Calu3 (cell line): Measurements from ENCODE around the gene CLIC1. TPM values are rescaled to one million over a fixed set of nuclear protein-coding genes. Genes with fewer than 3 reads are reported as not detected.

ENCODE experiments used
- BruUV-seq: library from RNA; stranded (reverse); fragments of 400-500 nt; replicated peaks from 2 replicates; lab custom pipeline; 2021; lab: Mats Ljungman, UMichigan
- CTCF ChIA-PET: fragments of 300-600 bp; sonication (Branson Sonifier 250); formaldehyde crosslinking; loops from one replicate; lab custom pipeline; 2022; ENCODE audit warnings: antibody characterized with exemption; lab: Charles Lee
- DNase-seq: peaks from one replicate; pipeline ENCODE4 v3.0.0; 2022
- H3K27ac Mint-ChIP-seq: one replicate; pipeline ENCODE4 v1.8.0; 2022; ENCODE audit warnings: mixed read lengths; ENCODE audit not compliant: unreplicated experiment
- H3K27me3 Mint-ChIP-seq: one replicate; pipeline ENCODE4 v1.8.0; 2022; ENCODE audit warnings: mixed read lengths; ENCODE audit not compliant: unreplicated experiment
- H3K36me3 Mint-ChIP-seq: one replicate; pipeline ENCODE4 v1.8.0; 2022; ENCODE audit warnings: mild to moderate bottlenecking, moderate library complexity, mixed read lengths; ENCODE audit not compliant: insufficient read depth, unreplicated experiment
- H3K4me1 Mint-ChIP-seq: one replicate; pipeline ENCODE4 v1.8.0; 2022; ENCODE audit warnings: mild to moderate bottlenecking, low read depth, mixed read lengths; ENCODE audit not compliant: unreplicated experiment
- H3K4me3 Mint-ChIP-seq: one replicate; pipeline ENCODE4 v1.8.0; 2022; ENCODE audit warnings: mild to moderate bottlenecking, low read depth, moderate library complexity, mixed read lengths; ENCODE audit not compliant: unreplicated experiment
- H3K9me3 Mint-ChIP-seq: one replicate; pipeline ENCODE4 v1.8.0; 2022; ENCODE audit warnings: low read depth, mixed read lengths; ENCODE audit not compliant: unreplicated experiment
- intact Hi-C: fragments of 100-400 bp; cut with micrococcal nuclease; formaldehyde crosslinking; loops from one replicate; pipeline ENCODE4 v1.10.0; 2022; ENCODE audit not compliant: unreplicated experiment
- total RNA-seq: library from RNA; stranded (reverse); gene quantifications from 2 replicates; pipeline ENCODE4 v1.2.3, GENCODE V29; 2022
- TF ChIP-seq, protein P1 (sequence below): fragments of 200-600 bp; IDR thresholded peaks from one replicate; pipeline ENCODE4 v1.8.0; 2022; ENCODE audit warnings: antibody characterized with exemption; ENCODE audit not compliant: unreplicated experiment

Gene CLIC1
- total RNA-seq, 1 experiment from 2014 or later, result 943 TPM

DNA sequence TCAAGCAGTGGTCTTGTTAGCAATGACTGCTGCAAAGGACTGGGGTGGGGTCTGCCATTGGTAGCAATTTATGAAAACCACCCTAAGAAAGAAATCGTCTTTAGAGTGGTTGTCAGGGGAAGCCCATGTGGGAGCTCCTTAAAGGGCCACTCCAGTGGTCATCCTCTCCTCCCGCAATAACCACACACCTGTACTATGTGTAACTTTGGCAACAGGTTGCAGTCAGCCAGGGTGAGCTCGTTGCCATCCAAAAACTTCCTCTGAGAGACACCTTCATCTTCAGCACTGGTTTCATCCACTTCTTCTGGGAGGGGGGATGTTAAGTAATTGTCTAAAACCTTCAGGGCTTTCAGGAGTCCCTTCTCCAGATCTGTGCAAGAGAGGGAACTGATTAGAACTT, 4.3 kb downstream of the CLIC1 start:
- no peaks in the 10 kb centered on the region for H3K27me3 Mint-ChIP-seq
- peaks cover 34% of the 10 kb centered on the region for H3K4me1 Mint-ChIP-seq
- TF ChIP-seq, protein P1, sequence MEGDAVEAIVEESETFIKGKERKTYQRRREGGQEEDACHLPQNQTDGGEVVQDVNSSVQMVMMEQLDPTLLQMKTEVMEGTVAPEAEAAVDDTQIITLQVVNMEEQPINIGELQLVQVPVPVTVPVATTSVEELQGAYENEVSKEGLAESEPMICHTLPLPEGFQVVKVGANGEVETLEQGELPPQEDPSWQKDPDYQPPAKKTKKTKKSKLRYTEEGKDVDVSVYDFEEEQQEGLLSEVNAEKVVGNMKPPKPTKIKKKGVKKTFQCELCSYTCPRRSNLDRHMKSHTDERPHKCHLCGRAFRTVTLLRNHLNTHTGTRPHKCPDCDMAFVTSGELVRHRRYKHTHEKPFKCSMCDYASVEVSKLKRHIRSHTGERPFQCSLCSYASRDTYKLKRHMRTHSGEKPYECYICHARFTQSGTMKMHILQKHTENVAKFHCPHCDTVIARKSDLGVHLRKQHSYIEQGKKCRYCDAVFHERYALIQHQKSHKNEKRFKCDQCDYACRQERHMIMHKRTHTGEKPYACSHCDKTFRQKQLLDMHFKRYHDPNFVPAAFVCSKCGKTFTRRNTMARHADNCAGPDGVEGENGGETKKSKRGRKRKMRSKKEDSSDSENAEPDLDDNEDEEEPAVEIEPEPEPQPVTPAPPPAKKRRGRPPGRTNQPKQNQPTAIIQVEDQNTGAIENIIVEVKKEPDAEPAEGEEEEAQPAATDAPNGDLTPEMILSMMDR, result no peak
- DNase-seq, result no peak
- BruUV-seq, result TSS peak; percentile 0
- peaks cover 92% of the 10 kb centered on the region for H3K36me3 Mint-ChIP-seq
- CTCF ChIA-PET, result no interaction called here
- intact Hi-C loops, result no loop called here
- H3K4me3 Mint-ChIP-seq, result no peak overlapping the region
- no peaks in the 10 kb centered on the region for H3K9me3 Mint-ChIP-seq
- no peak overlapping the region for H3K27ac Mint-ChIP-seq

DNA sequence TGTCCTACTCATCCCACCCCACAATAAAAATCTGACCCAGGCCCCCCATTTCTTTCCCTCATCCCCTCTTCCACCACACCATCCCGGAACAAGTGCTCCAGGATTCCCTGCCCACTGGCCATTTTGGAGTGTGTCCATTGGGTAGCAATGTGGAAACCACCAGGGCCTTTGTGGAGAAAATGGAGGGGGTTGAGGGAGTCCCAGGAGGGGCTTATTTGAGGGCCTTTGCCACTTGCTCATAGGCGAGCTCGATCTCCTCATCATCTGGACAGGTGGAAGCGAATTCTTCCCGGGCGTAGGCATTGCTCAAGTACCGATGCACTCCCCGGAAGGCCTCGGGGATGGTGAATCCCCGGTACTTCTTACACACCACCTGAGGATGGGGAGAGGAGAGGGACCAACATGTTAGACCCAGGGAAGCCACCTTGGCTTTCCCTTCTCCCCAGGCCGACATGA, 5.7 kb downstream of the CLIC1 start:
- TF ChIP-seq, protein P1, result no peak
- DNase-seq, result no peak
- H3K4me1 Mint-ChIP-seq, result peaks cover 29% of the 10 kb centered on the region
- no peaks in the 10 kb centered on the region for H3K9me3 Mint-ChIP-seq
- no TSS peak for BruUV-seq
- no peaks in the 10 kb centered on the region for H3K27me3 Mint-ChIP-seq
- H3K4me3 Mint-ChIP-seq, result peak overlapping the region; percentile 89
- H3K36me3 Mint-ChIP-seq, result peaks cover 78% of the 10 kb centered on the region
- CTCF ChIA-PET, result interaction anchor here (1.2 to 2.3 kb wide), 6 partner anchors 9 to 44 kb away, joined by 6 to 51 read pairs (median 8); partner anchors contain the start of genes ABHD16A, LY6G6D and MSH5
- peak overlapping the region; percentile 92 for H3K27ac Mint-ChIP-seq
- intact Hi-C loops, result no loop called here

DNA sequence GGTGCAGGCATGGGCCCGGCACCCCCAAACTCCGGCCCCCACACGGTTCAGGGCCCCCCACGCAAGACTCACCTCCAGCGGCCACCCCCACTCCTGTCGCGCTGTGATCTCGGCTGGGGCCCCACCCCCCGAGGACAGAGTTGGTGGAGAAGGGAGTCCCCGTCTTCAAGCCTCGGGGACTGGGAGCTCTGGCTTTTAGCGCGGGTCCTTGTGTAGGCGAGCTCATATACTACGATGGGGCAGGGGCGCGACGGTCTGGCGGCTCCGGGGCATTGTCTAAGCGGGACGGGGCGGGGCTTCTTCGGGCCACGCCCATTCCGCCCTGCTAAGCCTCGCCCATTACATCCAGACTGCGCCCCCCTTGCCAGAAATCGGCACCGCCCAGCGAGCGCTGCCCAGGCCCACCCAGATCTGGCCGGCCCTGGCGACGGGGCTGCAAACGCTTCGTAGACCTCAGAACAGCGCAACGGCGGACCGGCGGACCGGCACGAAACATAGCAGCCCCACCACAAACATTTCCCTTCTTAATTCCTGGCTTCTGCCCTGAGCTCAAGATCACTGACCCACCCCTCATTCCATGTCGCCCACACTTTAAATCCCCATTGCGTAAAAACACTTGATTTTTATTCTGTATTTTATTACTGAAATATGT, 6.2 kb downstream of the CLIC1 start:
- no peaks in the 10 kb centered on the region for H3K9me3 Mint-ChIP-seq
- intact Hi-C loops, result loop anchor here (1.0 kb wide), 2 partner anchors 8 to 39 kb away; no protein-coding TSS in a partner anchor
- TF ChIP-seq, protein P1, result no peak
- CTCF ChIA-PET, result interaction anchor here (0.6 to 2.3 kb wide), 15 partner anchors 9 to 222 kb away, joined by 3 to 51 read pairs (median 5); partner anchors contain the start of genes ABHD16A, HSPA1B, LSM2 and LY6G6D
- peaks cover 29% of the 10 kb centered on the region for H3K4me1 Mint-ChIP-seq
- H3K4me3 Mint-ChIP-seq, result peak overlapping the region; percentile 89
- H3K27me3 Mint-ChIP-seq, result no peaks in the 10 kb centered on the region
- H3K36me3 Mint-ChIP-seq, result peaks cover 73% of the 10 kb centered on the region
- H3K27ac Mint-ChIP-seq, result peak overlapping the region; percentile 92
- peak; percentile 93 for DNase-seq
- no TSS peak for BruUV-seq

DNA sequence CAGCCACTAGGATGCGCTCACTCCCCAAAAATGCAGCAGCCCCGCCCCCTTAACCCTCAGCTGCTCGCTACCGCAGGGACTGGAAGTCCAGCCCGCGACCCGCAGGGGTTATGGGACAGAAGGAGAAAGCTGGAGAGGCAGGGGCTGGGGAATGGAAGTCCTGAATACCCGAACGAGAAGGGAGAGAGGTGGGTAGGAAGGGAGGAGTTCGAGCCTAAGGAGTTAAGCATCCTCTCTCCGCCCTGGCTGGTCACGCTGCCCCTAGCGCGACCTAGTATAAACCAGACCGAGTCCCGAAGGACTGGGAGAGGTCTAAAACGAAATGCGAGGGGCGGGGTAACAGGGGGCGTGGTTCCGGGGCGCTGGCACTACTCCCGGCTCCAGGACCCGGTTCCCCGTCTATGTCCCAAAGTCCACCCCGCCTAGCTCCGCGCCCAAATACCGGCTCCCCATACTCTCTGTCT, 6.8 kb downstream of the CLIC1 start:
- Mint-ChIP-seq H3K9me3 (no peaks in the 10 kb centered on the region), H3K4me1 (peaks cover 29% of the 10 kb centered on the region), H3K4me3 (peak overlapping the region; percentile 89), H3K36me3 (peaks cover 67% of the 10 kb centered on the region), H3K27me3 (no peaks in the 10 kb centered on the region), H3K27ac (peak overlapping the region; percentile 92)
- CTCF ChIA-PET, result interaction anchor here (0.6 to 2.3 kb wide), 15 partner anchors 10 to 223 kb away, joined by 3 to 51 read pairs (median 5); partner anchors contain the start of genes ABHD16A, HSPA1B, LSM2 and LY6G6D
- intact Hi-C loops, result loop anchor here (1.0 kb wide), 2 partner anchors 9 to 40 kb away; no protein-coding TSS in a partner anchor
- peak; percentile 98 for DNase-seq
- TF ChIP-seq, protein P1, result no peak
- no TSS peak for BruUV-seq
